Endothelial cell of umbilical vein (primary cell): ENCODE results near the gene CDX1.

Experiments
- EZH2 ChIP-seq: IDR thresholded peaks from 2 replicates; pipeline ENCODE4 v1.6.1; 2012; ENCODE audit warnings: borderline replicate concordance, low read depth, mild to moderate bottlenecking, moderate library complexity, low read length, inconsistent platforms; ENCODE audit not compliant: severe bottlenecking
- GATA2 ChIP-seq: IDR thresholded peaks from 2 replicates; pipeline ENCODE4 v1.7.0; 2011; ENCODE audit warnings: low read depth, mild to moderate bottlenecking, moderate library complexity, mixed read lengths, low read length; ENCODE audit not compliant: insufficient read length, insufficient read depth
- JUN ChIP-seq: IDR thresholded peaks from 2 replicates; pipeline ENCODE4 v1.6.1; 2011; ENCODE audit warnings: borderline replicate concordance, low read depth; ENCODE audit not compliant: insufficient read length, insufficient read depth
- MYC ChIP-seq: IDR thresholded peaks from one replicate; pipeline ENCODE4 v1.6.1; 2011; ENCODE audit warnings: mild to moderate bottlenecking, low read depth, low read length
- POLR2A ChIP-seq: IDR thresholded peaks from 2 replicates; pipeline ENCODE4 v1.6.1; 2012; ENCODE audit warnings: low read depth, mild to moderate bottlenecking, control low read depth, low read length
- POLR2AphosphoS5 ChIP-seq: IDR thresholded peaks from 2 replicates; pipeline ENCODE4 v1.6.1; 2012; ENCODE audit warnings: low read depth, mild to moderate bottlenecking, control low read depth, low read length, moderate library complexity; ENCODE audit not compliant: insufficient read depth
- TF ChIP-seq, protein P1 (sequence below), 2 donors: IDR thresholded peaks; 1 replicate in 1 of 2; 2 replicates in 1 of 2; pipeline ENCODE4 v1.5.1; 2011; ENCODE audit warnings: low read length in 2 of 2, mild to moderate bottlenecking in 2 of 2, moderate library complexity in 2 of 2, control low read depth in 1 of 2, inconsistent platforms in 1 of 2, low read depth in 1 of 2; ENCODE audit not compliant: insufficient read depth in 1 of 2; ENCODE audit errors: extremely low read depth in 1 of 2
- TF ChIP-seq, protein P2 (sequence below): IDR thresholded peaks from 2 replicates; pipeline ENCODE4 v1.6.1; 2011; ENCODE audit not compliant: insufficient read depth, insufficient read length

- TF ChIP-seq POLR2A: no peak
- no peak for TF ChIP-seq JUN
- TF ChIP-seq, protein P1, sequence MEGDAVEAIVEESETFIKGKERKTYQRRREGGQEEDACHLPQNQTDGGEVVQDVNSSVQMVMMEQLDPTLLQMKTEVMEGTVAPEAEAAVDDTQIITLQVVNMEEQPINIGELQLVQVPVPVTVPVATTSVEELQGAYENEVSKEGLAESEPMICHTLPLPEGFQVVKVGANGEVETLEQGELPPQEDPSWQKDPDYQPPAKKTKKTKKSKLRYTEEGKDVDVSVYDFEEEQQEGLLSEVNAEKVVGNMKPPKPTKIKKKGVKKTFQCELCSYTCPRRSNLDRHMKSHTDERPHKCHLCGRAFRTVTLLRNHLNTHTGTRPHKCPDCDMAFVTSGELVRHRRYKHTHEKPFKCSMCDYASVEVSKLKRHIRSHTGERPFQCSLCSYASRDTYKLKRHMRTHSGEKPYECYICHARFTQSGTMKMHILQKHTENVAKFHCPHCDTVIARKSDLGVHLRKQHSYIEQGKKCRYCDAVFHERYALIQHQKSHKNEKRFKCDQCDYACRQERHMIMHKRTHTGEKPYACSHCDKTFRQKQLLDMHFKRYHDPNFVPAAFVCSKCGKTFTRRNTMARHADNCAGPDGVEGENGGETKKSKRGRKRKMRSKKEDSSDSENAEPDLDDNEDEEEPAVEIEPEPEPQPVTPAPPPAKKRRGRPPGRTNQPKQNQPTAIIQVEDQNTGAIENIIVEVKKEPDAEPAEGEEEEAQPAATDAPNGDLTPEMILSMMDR (IDR thresholded peaks at IDR 0.05; ENCODE audit: extremely low read depth in 1 of 2, insufficient read depth in 1 of 2, low read depth in 1 of 2, low read length in 2 of 2): no peak
- TF ChIP-seq POLR2AphosphoS5: no peak
- no peak for TF ChIP-seq MYC
- no peak for TF ChIP-seq EZH2
- TF ChIP-seq, protein P2, sequence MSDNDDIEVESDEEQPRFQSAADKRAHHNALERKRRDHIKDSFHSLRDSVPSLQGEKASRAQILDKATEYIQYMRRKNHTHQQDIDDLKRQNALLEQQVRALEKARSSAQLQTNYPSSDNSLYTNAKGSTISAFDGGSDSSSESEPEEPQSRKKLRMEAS: no peak
- TF ChIP-seq GATA2: no peak
Measured at GRCh38 chr5:150202501-150202900, 35.9 kb downstream of the CDX1 start.
